Pulmonary artery endothelial cell (primary cell): ENCODE data around the gene LAT. TPM values are rescaled to one million over a fixed set of nuclear protein-coding genes. Genes with fewer than 3 reads are reported as not detected.

Source experiments
- DNase-seq: peaks from one replicate; pipeline ENCODE4 v3.0.0-alpha.2; 2011; ENCODE audit warnings: low read depth, low spot score
- total RNA-seq: library from RNA; depleted of rRNA; stranded (reverse); fragments of >200 nt; gene quantifications from 2 replicates; pipeline ENCODE4 v1.2.3, GENCODE V29; 2014

LAT gene
- total RNA-seq, 1 donor from 2014 or later, result 0.13 TPM

DNA sequence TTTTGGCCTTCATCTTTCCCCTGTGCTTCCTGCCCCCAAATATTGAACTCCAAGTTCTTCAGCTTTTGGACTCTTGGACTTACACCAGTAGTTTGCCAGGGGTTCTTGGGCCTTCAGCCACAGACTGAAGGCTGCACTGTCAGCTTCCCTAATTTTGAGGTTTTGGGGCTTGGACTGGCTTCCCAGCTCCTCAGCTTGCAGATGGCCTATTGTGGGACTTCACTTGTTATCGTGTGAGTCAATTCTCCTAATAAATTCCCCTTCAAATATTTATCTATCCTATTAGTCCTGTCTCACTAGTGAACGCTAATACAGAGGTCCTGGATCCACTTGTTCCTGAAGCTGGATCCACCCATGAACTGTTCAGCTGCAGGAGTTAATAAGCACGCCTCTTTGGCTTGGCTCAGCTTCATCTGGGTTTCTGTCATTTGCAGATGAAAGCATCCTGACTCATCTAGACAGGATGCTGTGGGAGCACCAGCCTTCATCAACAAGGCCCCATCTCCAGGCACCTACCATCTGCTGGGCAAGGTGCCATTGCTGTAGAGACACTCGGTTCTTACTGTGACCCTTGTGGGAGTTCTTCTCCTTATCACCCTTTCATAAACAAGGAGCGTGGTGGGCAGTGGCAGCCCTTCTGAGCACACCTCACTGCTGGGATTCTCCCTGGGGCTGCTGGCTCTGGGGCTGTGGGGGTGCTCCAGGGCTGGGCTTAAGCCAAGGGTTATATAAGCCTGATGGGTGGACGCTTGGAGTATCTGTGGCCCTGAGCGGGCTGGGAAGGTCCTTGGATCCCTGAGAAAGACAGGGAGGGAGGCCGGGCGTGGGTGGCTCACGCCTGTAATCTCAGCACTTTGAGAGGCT is 23.1 kb downstream of the LAT start:
- DNase-seq, result no peak

DNA sequence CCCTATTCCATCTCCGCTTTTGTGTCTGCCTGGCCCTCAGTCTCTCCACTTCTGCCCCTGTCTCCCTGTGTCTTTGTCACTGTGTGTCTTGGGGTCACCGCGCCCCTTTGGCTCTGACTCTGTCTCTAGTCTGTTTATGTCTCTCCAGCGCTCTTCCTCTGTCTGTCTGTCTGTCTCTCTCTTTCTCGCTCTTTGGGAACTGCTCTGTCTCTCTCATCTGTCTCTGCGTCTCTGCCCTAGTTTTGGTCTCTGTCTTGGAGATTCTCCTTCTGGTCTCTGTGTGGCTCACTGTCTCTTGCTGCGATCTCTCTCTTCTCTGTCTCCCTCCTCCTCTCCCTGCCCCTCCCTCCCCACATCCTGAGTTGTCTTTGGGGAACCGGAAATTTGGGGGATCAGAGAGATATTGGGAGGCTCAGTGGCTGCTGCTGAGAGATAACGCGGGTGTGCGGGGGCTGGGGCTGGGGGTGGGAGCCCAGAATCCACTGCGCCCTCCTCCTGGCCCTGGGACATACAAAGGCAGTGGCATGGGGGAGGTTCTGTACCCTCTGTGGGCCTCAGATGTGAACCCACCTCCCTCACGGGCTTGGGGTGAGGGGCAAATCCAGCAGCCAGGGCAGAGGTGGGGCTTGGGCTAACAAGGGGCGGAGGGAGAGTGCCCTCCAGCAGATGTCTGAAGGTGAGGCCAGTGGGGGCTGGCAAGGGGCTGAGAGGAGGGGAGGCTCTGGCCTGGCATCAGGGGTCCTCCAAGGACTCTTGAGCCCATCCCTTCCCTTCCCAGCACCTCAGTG is 24.4 kb downstream of the LAT start:
- DNase-seq, result no peak

DNA sequence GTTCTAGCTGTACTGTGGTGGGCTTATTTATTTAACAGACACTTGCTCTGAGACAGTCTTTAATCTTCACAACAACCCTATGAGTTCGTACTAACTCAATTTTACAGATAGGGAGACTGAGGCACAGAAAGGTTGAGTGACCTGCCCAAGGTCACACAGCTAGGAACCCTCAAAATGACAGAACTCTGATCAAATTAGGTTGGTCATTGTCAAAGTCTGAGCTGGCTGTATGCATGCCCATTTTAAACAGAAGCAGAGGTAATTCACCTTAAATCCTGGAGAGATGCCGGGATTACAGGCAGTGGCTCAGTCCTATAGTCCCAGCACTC is 24.9 kb downstream of the LAT start:
- DNase-seq, result no peak

DNA sequence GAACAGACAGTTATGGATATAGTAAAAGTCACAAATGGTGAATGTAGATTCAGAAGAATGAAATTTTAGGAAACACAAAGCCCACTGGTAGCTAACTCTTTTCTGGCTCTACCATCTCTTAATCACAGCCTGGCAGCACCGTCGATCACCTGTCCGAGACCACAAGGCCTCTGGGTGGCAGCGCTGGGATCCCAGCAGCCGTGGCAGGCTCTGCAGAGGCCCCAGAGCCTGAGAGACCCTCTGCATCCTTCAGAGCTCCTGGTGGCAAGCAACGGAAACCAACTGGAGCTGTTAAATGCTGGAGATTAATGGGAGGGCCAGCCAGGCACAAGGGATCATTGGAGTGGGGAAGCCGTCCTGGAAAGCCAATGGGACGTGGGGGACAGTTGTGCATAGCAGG is 26.3 kb downstream of the LAT start:
- no peak for DNase-seq

DNA sequence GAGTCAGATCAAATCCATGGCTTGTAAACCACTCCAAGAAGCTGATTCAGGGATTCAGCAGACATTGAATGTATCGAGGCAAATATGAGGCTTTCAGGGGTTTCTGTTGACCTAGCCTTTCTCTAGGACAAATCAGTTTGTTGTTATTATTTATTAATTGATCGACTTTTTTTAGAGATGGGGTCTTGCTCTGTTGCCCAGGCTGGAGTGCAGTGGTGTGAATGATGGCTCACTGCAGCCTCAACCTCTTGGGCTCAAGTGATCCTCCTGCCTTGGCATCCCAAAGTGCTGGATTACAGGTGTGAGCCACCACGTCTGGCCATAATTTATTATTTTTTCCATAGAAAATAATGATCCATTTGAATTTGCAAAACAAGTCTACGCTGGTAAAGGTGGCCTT is 27.0 kb downstream of the LAT start:
- no peak for DNase-seq

DNA sequence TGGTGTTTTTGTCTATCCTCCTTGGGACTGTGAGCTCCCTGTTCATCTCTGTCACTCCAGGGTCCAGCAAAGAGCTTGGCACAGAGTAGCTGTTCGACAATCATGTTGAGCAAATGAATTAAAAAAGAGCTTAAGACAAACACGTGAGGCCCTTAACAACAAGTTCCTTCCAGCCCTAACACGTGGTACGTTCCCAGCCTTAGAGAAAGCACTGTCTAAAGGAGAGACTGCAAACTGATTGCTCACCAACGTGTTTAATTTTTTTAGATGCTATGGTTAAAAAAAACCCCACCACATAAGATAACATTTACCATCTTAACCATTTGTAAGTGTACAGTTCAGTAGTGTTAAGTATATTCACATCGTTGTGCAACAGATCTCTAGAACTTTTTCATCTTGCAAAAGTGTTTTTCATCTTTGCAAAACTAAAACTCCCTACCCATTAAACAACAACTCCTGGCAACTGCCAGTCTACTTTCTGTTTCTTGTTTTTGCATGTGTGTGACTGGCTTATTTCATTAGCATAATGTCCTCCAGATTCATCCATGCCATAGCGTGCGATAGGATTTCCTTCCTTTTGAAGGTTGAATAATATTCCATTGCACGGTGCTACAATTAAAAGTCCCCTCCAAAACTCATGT is 28.2 kb downstream of the LAT start:
- DNase-seq, result no peak

DNA sequence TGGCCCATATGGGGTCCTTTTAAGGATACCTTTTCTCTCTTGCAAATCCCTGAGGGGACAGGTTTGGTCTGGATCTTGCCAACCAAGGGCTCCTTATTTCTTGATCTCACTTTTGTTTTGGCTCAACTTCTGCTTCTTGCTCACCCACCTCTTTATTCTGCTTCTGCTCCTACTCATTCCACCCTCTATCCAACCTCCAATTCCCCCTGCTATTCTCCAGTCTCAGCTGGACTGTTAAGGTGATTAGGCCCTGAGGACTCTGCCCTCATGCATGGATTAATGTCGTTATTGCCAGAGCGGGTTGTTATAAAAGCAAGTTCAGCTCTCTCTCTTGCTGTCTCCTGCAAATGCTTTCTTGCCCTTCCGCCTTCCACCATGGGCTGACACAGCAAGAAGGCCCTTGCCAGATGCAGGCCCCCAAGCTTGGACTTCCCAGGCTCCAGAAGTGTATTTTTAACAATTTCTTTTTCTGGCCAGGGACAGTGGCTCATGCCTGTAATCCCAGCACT is 29.8 kb downstream of the LAT start:
- no peak for DNase-seq

DNA sequence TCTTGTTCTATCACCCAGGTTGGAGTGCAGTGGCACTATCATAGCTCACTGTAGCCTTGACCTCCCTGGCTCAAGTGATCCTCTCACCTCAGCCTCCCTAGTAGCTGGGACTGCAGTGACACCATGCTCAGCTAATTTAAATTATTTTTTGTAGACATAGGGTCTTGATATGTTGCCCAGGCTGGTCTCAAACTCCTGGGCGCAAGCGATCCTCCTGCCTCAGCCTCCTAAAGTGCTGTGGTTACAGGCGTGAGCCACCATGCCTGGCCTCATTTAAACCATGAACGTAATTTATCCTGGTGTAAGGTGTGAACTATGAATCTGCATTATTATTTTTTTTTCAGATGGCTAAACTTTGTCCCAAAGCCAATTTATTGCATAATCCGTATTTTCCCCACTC is 37.3 kb downstream of the LAT start:
- DNase-seq, result no peak

DNA sequence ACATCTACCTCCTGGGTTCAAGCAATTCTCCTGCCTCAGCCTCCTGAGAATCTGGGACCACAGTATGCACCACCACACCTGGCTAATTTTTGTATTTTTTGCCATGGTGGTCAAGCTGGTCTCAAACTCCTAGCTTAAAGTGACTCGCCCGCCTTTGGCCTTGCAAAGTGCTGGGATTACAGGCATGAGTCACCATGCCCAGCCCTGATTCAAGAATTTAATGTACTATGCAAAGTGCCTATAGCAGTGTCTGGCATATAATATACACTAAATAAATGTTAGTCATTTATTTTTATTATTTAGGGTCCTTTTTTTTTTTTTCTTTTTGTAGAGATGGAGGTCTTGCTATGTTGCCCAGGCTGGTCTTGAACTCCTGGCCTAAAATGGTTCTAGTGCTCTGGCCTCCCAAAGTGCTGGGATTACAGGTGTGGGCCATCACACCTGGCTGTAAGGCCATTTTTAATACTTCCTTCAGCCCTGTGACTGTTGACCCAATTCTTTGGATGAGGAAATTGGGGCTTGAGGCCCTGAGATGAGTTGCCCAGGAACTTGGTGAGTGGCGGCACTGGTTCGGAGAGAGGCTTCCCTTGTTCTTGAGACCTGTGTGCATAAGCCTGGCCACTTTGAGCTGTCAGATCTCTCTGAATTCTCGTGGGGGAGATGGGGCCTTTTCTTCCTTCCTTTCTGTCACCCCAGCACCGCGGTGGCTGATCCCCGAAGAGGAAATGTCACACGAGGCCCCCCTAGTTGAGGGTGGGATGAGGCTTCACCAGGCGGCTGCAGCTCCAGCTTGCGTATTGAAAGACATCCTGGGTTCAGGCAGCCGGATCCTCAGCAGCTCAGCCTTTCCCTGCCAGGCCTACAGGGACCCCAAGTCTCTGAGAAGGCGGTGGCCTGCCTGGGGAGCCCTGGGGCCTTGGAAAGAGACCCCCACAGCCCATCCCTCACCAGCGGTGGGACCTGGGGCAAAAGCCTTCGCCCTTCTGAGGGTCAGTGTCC is 38.7 kb downstream of the LAT start:
- no peak for DNase-seq

DNA sequence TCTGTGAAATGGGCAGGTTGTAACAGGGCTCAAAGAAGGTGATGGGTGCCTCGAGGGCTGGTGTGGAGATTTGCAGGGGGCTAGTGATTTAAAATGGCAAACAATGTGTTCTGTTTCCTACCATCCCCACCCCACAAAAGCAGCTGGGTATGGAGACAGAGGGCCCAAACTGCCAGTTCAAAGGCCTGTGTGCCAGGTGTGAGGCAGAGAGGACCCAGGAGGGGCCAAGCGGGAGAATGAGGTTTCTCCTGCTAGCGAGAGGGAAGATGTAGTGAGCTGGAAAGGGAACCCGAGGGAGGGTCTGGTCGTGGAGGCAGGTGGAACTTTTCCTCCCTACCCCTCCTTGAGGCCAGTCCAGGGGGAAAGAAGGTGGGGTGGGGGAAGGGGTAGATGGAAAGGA is 39.4 kb downstream of the LAT start:
- no peak for DNase-seq

DNA sequence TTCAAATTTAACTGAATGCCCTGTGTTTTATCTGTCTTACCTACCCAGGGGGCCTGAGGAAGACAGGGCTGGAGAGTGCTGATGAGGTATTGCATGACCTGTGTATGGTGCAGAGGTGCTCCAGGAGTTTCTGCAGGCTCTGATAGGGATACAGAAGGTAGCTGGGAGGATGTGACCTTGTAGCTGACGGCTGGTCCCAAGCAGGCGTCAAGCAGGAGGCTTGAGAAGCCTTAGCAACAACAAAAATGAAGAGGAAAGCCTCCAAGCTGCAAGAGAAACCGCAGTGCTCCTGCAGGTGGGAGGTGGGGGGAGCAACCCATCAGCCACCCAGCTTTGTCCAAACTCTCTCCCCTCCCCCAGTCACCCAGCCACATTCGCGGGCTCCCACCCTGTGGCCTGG is 40.4 kb downstream of the LAT start:
- no peak for DNase-seq

DNA sequence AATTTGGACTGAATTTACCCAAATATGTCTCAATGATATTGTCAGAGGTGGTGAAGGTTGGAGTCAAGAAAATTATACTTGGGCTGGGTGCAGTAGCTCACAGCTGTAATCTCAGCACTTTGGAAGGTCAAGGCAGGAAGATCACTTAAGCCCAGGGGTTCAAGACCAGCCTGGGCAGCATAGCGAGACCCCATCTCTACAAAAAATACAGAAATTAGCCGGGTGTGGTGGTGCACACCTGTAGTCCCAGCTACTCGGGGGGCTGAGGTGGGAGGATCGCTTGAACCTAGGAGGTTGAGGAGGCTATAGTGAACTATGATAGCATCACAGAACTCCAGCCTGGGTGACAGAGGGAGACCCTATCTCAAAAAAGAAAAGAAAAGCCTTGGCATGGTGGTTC is 40.9 kb downstream of the LAT start:
- no peak for DNase-seq

DNA sequence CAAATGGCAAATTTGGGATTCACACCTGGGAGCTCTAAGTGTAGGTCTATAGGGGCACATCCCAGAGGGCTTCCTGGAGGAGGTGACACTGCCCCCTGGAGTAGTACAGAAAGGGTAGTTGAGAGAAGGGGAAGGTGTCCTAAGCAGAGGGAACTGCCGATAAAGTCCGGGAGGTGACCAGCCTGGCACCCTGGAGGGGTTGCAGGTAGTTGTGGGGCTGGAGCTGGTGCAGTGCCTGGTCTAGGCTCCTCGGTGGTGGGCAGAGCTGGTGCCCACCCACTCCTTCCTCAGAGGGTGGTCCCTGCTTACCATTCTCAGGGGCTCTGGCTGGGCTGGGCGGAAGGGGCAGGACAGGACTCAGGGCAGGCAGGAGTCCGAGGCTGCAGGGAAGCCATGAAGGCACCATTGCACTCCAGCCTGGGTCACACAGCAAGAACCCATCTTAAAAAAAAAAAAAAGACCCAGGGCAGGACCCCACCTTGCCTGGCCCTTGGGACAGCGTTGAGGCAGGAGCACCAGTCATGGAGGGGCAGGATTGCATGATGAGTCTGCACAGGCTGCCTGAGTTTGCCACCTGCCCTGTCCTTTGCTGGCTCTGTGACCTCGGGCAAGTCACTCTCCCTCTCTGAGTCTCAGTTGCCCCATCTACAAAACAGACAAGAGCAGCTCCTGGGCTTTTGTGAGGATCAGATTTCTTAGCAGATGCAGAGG is 43.8 kb downstream of the LAT start:
- no peak for DNase-seq

DNA sequence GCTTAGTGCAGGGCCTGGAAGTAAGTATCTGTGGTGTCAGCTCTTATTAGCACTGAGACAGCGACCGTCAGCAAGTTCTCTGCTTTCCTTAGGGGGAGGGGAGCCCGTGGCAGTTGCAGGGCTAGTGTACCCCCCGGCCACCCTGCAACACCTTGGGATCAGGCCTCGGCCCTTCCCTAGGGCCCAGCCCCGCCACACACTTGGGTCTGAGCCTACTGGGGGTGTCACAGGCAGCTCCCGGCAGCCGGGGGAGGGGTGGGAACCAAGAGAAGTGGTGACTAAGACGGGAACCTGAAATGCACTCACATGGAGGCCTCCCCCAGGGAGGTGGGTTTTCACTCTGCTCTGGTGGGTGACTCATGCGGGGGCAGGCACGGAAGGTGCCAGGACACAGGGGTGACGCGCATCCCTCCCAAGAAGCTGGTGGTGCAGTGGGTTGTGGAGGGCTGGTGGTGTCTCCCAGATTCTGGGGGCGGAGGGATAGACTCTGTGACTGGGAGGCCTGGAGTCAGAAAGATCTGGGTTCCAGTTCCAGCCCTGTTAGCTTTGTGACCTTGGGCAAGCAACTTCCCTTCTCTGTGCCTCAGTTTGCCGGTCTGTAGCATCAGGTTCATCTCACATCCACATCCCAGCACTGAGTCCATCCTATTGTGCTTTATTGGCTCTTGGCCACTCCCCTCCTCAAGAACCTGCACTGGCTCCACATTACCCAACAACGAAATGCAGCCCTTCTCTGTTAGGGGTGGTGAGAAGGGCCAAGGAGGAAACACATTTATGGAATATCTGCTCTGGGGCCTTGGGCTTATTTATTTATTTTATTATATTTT is 44.5 kb downstream of the LAT start:
- no peak for DNase-seq

DNA sequence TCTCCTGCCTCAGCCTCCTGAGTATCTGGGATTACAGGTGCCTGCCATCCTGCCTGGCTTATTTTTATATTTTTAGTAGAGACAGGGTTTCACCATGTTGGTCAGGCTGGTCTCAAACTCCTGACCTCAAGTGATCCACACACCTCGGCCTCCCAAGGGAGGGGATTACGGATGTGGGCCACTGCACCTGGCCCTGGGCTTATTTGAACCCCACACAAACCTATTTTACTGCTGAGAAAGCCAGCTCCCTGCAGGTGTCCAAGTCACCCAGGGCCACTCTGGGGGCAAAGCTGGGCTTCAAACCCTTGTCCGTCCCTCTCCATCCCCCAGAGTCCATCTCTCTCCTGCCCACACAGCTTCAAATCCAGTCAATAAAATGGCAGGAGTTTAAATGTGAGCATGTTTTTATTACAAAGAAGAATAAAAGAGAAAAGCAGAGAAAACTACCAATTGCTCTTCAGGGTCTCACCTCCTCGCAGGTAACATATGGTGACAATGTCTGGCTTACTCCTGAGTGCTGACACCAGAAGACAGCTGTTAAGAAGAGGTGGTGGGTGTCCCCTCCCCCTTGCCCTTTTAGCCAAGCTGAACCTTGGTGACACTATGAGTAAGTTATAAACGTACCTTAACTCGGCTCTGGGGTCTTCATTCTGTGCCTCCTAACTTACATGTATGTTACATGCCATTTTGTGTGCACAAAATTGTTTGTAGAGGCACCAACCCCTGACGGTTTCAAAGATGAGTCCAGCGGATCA is 45.4 kb downstream of the LAT start:
- DNase-seq, result no peak
